C4-2B (cell line): ENCODE data around the gene TAAR1.

Source experiments
- H3K27ac ChIP-seq: fragments of 450-650 bp; 2 replicates; pipeline ENCODE4 v1.5.1; 2017
- ZFX ChIP-seq: fragments of 450-650 bp; IDR thresholded peaks from 2 replicates; pipeline ENCODE4 v1.6.1; 2017
- TF ChIP-seq, protein P1 (sequence below): fragments of 450-650 bp; conservative IDR thresholded peaks from 2 replicates; pipeline ENCODE4 v1.5.1; 2017; ENCODE audit warnings: mild to moderate bottlenecking

Gene TAAR1

DNA sequence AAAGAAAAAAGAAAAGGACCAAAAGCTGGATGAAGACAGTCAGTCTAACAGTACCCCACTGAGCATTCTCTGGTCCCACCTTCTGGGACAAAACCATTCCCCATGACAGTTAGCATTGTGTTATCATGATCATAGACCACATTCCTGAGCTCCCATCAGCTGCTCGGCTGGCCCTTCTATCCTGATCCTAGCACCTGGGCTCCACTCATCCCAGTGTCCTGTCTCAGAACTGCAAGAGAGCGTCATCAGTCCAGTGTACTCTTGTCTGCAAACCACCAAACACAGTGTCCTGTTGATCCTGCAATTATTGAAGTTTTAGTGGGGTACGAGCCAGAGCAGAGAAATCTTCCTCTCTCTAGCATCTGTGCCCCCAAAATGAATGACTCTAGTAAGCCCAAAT is 16.0 kb upstream of the TAAR1 start:
- no peak overlapping the region for H3K27ac ChIP-seq
- TF ChIP-seq ZFX = no peak
- TF ChIP-seq, protein P1, sequence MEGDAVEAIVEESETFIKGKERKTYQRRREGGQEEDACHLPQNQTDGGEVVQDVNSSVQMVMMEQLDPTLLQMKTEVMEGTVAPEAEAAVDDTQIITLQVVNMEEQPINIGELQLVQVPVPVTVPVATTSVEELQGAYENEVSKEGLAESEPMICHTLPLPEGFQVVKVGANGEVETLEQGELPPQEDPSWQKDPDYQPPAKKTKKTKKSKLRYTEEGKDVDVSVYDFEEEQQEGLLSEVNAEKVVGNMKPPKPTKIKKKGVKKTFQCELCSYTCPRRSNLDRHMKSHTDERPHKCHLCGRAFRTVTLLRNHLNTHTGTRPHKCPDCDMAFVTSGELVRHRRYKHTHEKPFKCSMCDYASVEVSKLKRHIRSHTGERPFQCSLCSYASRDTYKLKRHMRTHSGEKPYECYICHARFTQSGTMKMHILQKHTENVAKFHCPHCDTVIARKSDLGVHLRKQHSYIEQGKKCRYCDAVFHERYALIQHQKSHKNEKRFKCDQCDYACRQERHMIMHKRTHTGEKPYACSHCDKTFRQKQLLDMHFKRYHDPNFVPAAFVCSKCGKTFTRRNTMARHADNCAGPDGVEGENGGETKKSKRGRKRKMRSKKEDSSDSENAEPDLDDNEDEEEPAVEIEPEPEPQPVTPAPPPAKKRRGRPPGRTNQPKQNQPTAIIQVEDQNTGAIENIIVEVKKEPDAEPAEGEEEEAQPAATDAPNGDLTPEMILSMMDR = no peak

DNA sequence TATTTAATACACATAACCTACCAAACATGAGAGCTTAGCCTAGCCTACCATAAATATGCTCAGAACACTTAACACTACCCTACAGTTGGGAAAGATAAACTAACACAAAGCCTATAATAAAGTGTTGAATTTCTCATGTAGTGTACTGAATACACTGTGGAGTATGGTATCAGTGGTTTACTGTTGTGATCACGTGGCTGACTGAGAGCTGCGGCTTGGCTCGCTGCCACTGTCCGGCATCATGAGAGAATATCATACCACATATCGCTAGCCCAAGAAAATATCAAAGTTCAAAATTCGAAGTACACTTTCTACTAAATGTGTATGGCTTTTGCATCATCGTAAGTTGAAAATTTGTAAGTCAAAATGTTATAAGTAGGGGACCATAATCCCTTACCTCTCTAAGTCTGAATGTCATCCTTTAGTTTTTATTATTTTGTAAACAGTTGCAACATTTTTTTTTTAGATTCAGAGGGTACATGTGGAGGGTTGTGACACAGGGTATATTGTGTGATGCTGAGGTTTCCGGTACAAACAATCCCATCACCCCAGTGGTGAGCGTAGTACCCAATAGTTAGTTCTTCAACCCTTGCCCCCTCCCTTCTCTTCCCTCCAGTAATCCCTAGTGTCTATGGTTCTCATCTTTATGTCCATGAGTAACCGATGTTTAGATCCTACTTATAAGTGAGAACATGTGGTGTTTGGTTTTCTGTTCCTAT is 14.6 kb upstream of the TAAR1 start:
- no peak overlapping the region for H3K27ac ChIP-seq
- TF ChIP-seq, protein P1 = no peak
- TF ChIP-seq ZFX = no peak

DNA sequence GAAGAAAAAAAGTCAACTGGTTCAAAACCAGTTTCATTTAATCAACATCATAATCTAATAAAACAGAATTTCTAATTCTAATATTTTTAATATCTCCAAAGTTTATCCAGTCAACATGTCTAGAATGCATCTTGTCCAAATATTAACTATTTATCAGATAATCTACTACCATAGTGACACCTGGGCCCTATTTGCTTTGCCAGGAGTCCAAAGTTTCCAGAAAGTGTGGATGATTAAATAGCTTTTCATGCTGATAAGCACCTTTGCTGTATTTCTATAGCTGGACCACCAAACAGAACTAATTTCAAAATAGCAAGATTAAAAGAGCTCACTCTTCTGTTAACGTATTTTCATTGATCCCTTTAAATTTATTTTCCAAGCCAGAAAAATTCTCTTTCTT is 12.3 kb upstream of the TAAR1 start:
- H3K27ac ChIP-seq = no peak overlapping the region
- TF ChIP-seq, protein P1 = no peak
- TF ChIP-seq ZFX = no peak

DNA sequence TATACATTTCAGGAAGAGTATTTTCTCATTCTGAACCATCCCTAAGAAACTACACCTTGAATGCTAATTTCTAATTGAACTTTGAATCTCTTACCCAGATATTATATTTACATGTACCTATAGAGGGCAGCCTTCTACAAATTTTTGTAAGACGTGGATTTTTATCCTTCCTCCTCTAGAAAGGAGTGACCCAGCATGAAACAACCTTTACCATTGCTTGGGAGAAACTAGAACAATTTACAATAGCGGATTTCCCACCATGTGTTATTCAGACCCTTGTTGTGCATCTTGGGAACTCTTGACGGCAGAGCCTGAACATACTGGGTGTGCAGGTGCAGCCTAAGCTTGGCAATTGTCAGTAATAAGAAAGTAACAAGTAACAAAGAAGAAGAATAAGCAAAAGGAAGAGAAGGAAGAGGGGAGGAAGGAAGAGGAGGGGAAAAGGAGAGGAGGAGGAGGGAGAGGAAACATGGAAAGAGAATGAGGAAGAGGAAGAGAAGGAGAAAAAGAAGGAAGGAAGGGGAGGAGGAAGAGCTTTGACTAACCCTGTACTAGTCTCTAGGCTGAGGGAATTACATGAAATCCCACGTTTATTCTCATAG is 10.8 kb upstream of the TAAR1 start:
- H3K27ac ChIP-seq = no peak overlapping the region
- no peak for TF ChIP-seq ZFX
- TF ChIP-seq, protein P1 = peak; percentile 64

DNA sequence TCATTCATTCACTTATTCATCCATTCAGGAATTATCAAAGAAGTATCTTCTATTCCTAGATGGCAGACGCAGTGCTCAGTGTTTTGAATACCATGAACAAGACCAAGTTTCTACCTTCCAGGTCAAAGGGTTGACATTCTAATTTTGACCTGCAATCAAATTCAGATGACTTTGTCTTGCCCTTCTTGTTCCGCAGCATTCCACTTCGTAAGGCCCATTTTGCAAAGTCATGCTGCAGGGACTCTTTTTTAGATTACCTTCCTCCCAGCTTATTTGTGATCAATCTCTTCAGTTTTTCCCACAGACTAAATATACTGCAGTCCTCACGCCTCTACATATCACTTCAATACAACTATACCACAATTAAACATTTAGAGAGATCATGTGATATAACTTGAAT is 7.1 kb upstream of the TAAR1 start:
- TF ChIP-seq ZFX = no peak
- TF ChIP-seq, protein P1 = no peak
- no peak overlapping the region for H3K27ac ChIP-seq

DNA sequence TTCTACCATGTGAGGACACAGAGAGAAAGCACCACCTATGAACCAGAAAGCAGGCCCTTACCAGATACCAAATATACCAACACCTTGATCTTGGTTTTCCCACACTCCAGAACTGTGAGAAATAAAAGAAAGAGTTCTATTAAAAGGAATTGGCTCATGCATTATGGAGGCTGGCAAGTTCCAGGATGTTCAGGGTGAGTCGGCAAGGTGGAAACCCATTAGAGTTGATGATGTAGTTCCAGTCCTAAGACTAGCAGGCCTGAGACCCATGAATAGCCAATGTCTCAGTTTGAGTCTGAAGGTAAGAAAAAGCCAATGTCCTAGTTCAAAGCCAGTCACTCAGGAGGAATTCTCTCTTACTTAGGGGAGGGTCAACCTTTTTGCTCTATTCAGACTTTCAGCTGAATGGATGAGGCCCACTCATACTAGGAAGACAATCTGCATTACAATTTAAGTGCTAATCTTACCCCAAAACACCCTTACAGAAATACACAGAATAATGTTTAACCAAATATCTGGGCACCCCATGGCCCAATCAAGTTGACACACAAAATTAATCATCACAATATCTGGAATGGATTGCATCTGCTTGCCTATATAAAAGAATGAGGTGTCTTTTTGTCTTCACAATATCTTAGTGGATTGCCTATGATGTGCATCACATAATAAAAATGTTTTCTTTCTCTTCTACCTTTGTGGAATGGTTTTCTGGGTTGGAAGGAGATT is 5.5 kb upstream of the TAAR1 start:
- no peak for TF ChIP-seq ZFX
- TF ChIP-seq, protein P1 = no peak
- H3K27ac ChIP-seq = no peak overlapping the region

DNA sequence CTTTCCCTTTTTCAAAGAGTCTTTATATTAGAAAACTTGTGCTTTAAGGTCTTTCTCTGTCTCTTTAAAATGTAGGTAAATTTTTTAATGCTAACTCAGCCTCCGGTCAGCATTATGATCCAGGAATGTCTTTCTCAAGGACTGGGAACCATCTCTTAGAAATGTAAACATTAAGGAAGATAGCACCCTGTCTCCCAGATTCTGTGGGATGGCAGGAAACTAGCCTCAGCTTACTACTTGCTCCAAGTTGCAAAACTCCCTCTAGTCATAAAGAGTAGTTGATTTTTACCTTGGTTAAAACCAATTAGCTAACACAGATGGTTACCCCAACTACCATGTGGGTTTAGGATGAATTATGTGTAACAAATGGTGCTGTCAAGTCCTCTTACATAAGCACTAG is 4.7 kb upstream of the TAAR1 start:
- no peak for TF ChIP-seq ZFX
- TF ChIP-seq, protein P1 = no peak
- H3K27ac ChIP-seq = no peak overlapping the region
